IPS DF 4.7 (cell line): ENCODE results near the gene MRPL38.

Experiments used
- DNase-seq: peaks from one replicate; pipeline ENCODE4 v3.0.0-alpha.2; 2013; ENCODE audit warnings: low spot score; ENCODE audit errors: extremely low read depth

Gene MRPL38

DNA sequence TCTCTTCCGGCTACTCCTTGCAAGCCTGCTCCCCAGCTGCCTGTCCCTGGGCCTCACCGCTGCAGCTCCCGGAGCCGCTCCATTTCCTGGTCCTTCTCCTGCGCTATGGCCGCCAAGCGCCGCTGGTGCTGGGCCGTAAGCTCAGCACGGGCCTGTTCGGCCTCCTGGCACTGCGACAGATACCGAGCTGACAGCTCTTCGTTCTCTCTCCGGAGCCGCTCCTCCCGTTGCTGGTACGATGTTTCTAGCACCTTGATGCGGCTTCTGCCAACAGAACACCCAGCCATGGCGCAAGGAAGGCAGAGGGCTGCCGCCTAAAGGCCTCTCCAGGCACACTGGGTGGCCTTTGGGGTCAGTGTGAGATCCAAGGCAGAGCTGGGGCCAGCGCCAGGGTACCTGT, 14.9 kb upstream of the MRPL38 start:
- no peak for DNase-seq

DNA sequence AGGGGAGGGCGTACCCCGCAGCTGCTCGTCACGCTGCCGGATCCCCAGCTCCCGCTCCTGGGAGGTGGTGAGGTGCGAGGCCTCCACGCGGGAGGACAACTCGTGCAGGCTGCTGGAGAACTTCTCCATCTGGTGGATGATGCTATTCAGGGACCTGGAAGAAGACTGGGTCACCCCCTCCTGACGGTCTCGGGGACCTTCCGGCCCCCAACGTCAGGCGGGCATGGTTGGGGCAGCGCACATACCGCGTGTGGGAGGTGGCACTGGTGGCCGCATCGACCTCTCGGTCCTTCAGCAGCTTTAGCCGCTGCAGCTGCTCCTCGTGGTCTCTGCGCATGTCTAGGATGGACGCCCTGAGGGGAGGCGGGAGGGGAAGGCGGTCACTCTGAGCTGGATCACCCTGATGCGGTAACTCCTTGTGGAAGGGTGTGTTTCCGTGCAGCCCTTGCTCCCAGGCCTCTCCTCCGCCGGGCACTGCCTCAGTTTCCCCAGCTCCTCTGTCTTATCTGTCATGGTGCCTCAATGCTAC, 13.3 kb upstream of the MRPL38 start:
- DNase-seq = no peak

GRCh38 chr17:75917141-75917916, 12.6 kb upstream of the MRPL38 start:
- no peak for DNase-seq

GRCh38 chr17:75915268-75915667, 10.6 kb upstream of the MRPL38 start:
- no peak for DNase-seq

GRCh38 chr17:75914643-75915267, 10.1 kb upstream of the MRPL38 start:
- no peak for DNase-seq

- DNase-seq = no peak
Measured at GRCh38 chr17:75913537-75914210, 9.0 kb upstream of the MRPL38 start.

GRCh38 chr17:75910699-75911098, 6.0 kb upstream of the MRPL38 start:
- DNase-seq = no peak

DNA sequence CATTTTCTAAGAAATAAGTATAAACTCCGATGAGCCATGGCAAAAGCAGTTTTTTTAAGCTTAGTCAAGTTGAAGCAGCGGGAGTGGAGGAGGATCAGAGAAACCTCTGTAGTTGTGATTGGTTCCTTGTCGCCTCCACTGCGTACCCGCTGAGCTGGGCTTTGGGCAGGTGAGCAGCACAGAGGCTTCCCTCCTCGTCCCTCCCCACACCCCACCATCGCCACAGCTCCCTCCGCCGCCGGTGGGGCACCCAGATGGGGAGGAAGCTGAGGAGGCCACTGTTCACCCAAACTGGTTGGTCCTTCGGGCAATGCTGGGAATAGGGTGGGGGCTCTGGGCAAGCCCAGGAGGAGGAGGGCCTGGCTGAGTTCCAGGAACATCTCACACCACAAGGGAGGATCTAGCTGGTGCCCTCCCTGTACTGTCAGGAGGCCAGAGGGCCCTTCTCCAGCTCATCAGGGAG, 5.2 kb upstream of the MRPL38 start:
- DNase-seq = no peak

DNA sequence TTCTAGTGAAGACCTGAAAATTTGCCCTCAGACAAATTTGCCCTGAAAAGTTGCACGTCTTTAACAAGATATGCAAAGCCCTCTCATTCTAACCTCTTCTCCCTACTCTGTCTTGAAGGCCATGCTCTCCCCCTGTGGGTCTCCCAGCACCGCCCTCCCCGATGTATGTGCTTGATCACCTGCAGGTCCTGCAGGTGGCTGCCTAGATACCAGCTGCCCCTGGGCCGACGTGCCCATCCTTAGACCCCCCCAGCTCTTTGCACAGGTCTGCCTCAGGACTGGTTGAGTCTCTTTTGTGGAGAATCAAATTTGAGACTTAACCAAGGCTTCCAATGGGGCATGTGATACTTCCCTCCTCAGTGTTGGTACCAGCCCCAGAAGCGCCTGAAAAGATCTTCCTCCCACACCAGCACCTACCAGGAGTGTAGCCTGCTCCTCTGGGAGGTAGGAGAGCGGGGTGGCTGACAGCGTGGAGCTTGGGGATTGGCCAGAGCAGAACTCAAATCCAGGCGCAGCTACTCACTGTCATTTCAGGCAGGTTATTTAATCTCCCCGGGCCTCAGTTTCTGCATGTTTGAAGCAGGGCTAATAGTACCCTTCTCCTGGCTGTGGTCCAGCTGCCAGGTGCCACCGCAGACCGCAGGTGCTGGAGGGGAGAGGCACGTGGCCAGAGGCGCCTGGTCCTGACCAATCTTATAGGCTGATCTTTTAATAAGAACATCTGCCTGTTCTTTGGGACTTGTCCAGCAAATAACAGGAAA, 4.5 kb upstream of the MRPL38 start:
- no peak for DNase-seq

GRCh38 chr17:75908201-75908600, 3.5 kb upstream of the MRPL38 start:
- DNase-seq = no peak

- DNase-seq = no peak
Measured at GRCh38 chr17:75906143-75906884, 1.6 kb upstream of the MRPL38 start.

DNA sequence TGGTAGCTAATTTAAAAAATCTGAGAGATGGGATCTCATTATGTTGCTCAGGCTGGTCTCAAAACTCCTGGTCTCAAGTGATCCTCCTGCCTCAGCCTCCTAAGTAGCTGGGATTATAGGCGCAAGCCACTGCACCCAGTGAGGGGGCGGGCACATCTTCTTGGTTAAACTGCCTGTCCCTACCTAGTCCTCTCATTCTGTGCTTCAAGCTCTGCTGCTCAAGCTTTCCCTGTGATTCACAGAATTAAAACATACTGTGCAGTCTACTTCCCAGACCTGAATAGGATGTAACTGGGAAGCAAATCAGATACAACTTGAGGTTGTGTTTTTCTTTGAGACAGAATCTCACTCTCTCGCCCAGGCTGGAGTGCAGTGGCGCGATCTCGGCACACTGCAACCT, 2.3 kb downstream of the MRPL38 start:
- no peak for DNase-seq

GRCh38 chr17:75901727-75902126, 3.0 kb downstream of the MRPL38 start:
- no peak for DNase-seq

DNA sequence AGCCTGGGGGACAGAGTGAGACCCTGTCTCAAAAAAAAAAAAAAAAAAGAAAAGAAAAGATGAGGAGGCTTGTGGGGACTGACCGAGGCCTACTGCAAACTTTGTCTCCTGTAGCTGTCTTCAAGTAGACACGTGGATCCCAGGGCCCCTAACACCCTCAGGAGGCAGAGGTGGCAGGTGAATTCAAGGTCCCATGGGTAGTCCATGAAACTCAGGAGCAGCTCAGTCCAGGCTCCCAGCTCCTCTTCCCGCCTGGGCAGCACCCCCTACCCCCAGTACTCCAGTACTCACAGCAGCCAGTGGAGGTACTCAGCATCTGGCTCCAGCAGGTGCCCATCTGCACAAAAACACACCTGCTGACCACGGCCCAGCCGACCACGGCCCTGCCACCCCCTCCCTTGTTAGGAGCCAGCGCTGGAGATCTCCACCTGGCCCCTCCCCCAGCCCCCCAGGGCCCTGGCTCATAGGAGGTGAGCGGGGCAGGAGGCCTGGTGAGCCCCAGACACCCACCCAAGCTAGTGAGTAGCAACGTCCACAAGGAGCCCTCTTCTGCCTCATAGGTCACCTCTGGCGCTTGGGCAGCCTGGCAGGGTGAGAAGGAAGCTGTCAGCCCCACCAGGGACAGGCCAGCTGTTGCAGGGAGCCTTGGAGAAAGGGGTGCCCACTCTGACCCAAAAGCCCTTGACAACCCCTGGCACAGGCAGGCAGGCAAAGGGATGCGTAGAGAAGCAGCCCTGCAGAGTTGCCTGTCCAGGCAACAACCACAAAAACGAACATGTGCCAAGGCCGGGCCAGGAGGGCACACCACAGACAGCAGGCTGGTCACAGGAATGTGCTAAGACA, 3.8 kb downstream of the MRPL38 start:
- DNase-seq = no peak

GRCh38 chr17:75899767-75900468, 4.8 kb downstream of the MRPL38 start:
- no peak for DNase-seq

- no peak for DNase-seq
Measured at GRCh38 chr17:75899353-75899752, 5.3 kb downstream of the MRPL38 start.

- DNase-seq = no peak
Measured at GRCh38 chr17:75898791-75899190, 5.9 kb downstream of the MRPL38 start.

- DNase-seq = no peak
Measured at GRCh38 chr17:75898065-75898464, 6.6 kb downstream of the MRPL38 start.
